Erythroblast (primary cell): ENCODE measurements around the gene ROMO1.
A peak's percentile ranks its signal among the peaks of the same experiment; 100 is the strongest.

Experiments
- DNase-seq, 2 experiments: peaks; one replicate each; lab custom pipeline; 2025; lab: John Stamatoyannopoulos, UW
- GATA1 ChIP-seq: IDR thresholded peaks from 2 replicates; pipeline ENCODE4 v1.6.1; 2011; ENCODE audit warnings: low read depth, mild to moderate bottlenecking, control low read depth, low read length, moderate library complexity
- POLR2A ChIP-seq: IDR thresholded peaks from 2 replicates; pipeline ENCODE4 v1.6.1; 2011; ENCODE audit warnings: mild to moderate bottlenecking, low read length

The ROMO1 gene

GRCh38 chr20:35699127-35699956, at the start of gene ROMO1, which contains the start of gene NFS1:
Gene ROMO1 (plus strand): TSS chr20:35699405. CDS start chr20:35699633, 228 bp downstream.
Gene NFS1 (minus strand): TSS chr20:35699352. CDS start chr20:35699288, 64 bp downstream.
- TF ChIP-seq POLR2A (peak; percentile 73), GATA1 (no peak)
- peak; percentile 88 to 91 for DNase-seq

DNA sequence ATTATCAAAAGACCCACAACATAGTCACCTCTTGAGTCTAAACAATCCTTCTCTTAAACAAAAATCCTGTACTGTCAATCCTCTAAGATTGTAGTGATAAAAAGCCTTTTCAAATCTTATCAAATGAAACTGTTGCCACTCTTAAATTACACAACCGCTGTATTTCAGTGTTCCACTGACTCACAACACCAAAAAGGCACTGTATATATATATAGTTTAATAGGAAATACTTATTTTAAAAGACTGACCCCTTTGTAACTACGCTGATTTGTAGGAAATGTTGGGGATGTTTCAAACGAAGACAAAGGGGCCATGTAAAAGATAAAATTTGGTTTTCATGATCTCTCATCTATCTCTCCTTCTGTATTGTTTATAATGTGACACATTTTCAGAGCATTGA, 48.6 kb upstream of the ROMO1 start:
- no peak for TF ChIP-seq GATA1
- no peak for TF ChIP-seq POLR2A

DNA sequence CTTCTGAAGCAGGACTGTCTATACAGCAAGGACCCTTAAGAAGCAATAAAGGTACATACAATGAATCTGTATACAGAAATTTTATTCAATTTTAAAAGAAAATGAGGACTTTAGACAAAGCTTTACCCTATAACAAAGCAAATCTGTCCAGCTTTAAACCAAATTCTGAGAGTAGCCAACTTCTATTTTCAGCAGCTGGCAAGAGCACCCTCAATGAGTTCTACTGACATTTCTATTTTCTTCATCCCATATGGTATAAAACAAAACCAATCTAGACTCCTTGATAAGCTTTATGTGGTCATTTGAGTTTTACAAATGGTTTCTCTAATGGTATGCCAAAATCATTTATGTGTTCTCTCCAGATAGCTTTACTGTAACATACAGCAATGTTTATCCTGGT, 47.2 kb upstream of the ROMO1 start:
- DNase-seq: no peak
- TF ChIP-seq POLR2A (no peak), GATA1 (no peak)

More for the DNA sequence above, 48.6 kb upstream of the ROMO1 start:
- no peak for DNase-seq

DNA sequence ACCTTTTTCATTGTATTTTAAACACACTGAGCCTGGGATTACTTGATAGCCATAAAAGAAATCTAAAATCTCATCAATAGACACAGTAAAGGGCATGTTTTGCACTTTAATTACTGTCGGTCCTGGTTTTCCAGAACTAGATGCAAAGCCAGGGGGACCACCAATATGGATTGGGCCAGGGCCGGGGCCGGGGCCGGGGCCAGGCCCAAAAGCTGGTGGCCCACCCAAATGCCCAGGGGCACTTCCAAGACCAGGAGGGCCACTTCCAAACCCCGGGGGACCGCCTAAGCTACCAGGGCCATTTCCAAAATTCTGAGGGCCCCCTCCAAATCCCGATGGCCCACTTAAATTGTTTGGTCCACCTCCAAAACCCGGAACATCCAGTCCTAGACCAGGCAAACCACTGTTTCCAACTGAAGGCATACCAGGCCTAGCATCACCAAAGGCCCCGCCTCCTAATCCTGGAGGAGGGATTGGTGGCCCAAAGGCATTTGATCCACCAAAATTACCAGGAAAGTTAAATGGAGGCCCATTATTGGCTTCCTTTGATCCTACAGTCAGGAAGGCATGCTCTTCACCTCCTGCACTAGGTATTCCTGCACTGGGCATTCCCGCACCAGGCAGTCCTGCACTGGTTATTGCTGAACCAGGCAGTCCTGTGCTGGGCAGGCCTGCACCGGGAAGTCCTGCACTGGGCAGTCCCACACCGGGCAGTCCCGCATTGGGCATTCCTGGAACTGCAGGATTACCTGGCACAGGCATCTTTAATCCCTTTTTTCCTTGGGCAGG, 46.4 kb upstream of the ROMO1 start:
- TF ChIP-seq GATA1 (no peak), POLR2A (no peak)
- no peak for DNase-seq

- no peak for DNase-seq
- TF ChIP-seq GATA1 (no peak), POLR2A (no peak)
These were observed 45.8 kb upstream of the ROMO1 start for GRCh38 chr20:35653430-35653734.

- TF ChIP-seq GATA1 (no peak), POLR2A (no peak)
- no peak for DNase-seq
These were observed 45.3 kb upstream of the ROMO1 start for GRCh38 chr20:35653893-35654292.

- no peak for DNase-seq
- TF ChIP-seq GATA1 (no peak), POLR2A (no peak)
These were observed 44.8 kb upstream of the ROMO1 start for GRCh38 chr20:35654415-35654814.

DNA sequence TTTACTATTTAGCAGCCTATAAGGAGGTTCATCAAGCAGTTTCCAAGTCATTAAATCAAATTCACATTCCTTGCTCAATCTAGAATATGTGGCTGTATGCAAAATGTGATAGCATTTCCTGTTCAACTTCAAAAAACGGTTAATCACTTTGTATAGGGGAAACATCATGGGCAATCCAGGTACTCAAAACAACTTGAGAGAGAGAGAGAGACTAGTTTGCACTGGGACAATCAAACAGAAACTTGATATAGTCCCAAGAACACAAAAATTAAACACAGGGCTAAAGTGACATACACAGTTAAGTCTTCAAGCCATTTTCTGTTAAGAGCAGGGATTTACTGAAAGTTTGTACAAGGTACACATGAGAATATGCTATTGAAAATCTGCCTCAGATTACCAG, 41.9 kb upstream of the ROMO1 start:
- no peak for DNase-seq
- TF ChIP-seq GATA1: no peak

- TF ChIP-seq GATA1: no peak
- TF ChIP-seq POLR2A: no peak
- DNase-seq: no peak
These were observed 38.9 kb upstream of the ROMO1 start for GRCh38 chr20:35660122-35660937.

DNA sequence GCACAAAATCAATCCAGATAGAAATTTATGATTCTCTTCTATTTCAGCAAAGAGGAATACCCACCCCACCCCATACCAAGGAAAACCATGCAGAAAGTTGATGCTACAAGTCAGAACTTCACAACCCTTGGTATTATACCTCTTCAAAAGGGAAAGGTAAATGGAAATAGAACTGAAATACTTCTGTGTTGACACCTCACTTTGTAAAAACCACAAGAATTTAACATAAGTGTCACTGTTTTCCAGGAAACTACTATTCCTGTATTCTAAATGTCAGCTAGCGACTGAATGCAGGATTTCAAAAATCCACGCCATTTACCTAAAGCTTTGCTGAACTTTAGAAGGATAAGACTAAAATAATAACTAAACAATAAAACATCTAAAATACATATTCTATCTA, 38.2 kb upstream of the ROMO1 start:
- DNase-seq: no peak
- no peak for TF ChIP-seq POLR2A
- TF ChIP-seq GATA1: no peak

- TF ChIP-seq GATA1: no peak
- DNase-seq: no peak
These were observed 37.3 kb upstream of the ROMO1 start for GRCh38 chr20:35661908-35662307.

GRCh38 chr20:35662551-35662950, 36.7 kb upstream of the ROMO1 start:
- no peak for DNase-seq
- TF ChIP-seq GATA1: no peak
- no peak for TF ChIP-seq POLR2A

DNA sequence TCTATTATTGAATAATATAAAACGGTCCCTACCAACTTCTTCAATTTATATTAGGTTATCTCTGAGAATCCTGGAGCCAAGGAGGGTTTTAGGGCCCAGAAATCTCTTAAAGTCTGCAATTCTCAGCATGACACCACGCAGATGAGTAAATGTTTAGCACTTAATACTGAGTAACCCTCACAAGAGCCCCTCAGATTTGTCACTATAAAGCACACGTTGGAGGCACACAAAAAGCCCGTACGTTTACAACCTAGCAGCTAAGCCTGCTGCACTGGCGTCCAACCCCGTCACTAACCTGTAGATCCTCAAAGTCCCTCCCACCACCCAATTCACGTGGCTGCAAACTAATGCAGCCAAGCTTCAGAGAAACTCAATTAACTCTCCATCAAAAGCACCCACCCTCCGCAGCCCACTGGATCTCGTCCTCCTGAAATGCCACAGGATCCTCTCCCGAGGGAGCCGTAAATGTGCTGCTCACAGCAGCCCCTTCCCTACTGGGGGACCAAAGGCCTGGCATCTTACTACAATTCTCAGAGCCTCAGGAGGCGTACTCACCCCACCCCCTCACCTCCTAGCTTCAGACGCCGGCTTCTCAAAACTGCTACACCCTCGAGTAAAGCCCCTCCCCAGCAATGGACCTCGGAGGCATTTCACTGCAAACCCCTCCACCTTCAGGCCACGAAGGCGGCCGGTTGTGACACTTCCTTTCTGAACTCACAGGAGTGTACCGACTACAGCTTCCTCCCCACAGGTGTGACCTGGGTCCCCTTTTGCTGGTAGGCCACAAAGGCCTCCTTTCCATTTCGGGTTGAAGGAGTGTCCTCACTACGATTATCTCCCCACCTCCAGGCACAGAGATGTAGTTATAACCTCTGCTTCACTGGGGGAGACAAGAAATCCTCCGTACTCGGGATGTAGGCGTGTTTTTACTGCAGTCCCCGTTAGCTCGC, 35.4 kb upstream of the ROMO1 start:
- no peak for TF ChIP-seq GATA1
- TF ChIP-seq POLR2A: no peak
- peak; percentile 74 to 81 for DNase-seq
